ENCODE results near the gene TEX38.

DNA sequence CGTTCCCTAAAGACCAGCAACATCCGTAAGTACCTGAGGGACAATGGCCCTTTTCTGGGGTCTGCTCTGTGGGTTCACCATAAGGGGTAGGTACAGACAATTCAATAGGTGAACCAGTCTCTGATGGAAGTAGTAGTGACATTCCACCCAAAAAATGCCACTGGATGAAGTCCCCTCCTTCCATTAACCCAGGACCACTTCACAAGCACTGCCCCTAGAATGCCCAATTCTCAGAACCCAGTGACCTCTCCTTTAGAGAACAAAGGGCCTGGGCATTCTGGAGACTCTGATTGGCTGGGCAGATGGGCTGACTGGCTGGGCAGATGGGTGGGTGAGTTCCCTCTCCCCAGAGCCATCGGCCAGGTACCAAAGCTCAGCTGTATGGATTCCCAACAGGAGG, at the start of gene TEX38:
- TF ChIP-seq, protein P1, sequence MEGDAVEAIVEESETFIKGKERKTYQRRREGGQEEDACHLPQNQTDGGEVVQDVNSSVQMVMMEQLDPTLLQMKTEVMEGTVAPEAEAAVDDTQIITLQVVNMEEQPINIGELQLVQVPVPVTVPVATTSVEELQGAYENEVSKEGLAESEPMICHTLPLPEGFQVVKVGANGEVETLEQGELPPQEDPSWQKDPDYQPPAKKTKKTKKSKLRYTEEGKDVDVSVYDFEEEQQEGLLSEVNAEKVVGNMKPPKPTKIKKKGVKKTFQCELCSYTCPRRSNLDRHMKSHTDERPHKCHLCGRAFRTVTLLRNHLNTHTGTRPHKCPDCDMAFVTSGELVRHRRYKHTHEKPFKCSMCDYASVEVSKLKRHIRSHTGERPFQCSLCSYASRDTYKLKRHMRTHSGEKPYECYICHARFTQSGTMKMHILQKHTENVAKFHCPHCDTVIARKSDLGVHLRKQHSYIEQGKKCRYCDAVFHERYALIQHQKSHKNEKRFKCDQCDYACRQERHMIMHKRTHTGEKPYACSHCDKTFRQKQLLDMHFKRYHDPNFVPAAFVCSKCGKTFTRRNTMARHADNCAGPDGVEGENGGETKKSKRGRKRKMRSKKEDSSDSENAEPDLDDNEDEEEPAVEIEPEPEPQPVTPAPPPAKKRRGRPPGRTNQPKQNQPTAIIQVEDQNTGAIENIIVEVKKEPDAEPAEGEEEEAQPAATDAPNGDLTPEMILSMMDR (conservative IDR thresholded peaks at IDR 0.05; ENCODE audit: low read depth in 2 of 2) = no peak
- TF ChIP-seq, protein P2, sequence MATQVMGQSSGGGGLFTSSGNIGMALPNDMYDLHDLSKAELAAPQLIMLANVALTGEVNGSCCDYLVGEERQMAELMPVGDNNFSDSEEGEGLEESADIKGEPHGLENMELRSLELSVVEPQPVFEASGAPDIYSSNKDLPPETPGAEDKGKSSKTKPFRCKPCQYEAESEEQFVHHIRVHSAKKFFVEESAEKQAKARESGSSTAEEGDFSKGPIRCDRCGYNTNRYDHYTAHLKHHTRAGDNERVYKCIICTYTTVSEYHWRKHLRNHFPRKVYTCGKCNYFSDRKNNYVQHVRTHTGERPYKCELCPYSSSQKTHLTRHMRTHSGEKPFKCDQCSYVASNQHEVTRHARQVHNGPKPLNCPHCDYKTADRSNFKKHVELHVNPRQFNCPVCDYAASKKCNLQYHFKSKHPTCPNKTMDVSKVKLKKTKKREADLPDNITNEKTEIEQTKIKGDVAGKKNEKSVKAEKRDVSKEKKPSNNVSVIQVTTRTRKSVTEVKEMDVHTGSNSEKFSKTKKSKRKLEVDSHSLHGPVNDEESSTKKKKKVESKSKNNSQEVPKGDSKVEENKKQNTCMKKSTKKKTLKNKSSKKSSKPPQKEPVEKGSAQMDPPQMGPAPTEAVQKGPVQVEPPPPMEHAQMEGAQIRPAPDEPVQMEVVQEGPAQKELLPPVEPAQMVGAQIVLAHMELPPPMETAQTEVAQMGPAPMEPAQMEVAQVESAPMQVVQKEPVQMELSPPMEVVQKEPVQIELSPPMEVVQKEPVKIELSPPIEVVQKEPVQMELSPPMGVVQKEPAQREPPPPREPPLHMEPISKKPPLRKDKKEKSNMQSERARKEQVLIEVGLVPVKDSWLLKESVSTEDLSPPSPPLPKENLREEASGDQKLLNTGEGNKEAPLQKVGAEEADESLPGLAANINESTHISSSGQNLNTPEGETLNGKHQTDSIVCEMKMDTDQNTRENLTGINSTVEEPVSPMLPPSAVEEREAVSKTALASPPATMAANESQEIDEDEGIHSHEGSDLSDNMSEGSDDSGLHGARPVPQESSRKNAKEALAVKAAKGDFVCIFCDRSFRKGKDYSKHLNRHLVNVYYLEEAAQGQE (IDR thresholded peaks at IDR 0.05; ENCODE audit: unreplicated experiment) = no peak
- TF ChIP-seq EZH2 (IDR thresholded peaks at IDR 0.05; ENCODE audit: low read depth, unreplicated experiment) (no peak), POLR2AphosphoS5 (IDR thresholded peaks at IDR 0.05; ENCODE audit: low read depth) (no peak), ZNF331 (CRISPR knock-in tag; IDR thresholded peaks at IDR 0.05; ENCODE audit: low read depth) (no peak), EZH2phosphoT487 (IDR thresholded peaks at IDR 0.05; ENCODE audit: unreplicated experiment) (no peak), STAT1 (IDR thresholded peaks at IDR 0.05; ENCODE audit: unreplicated experiment) (no peak), NANOG (IDR thresholded peaks at IDR 0.05; ENCODE audit: borderline replicate concordance) (no peak), JUNB (IDR thresholded peaks at IDR 0.05; ENCODE audit: unreplicated experiment) (no peak), CREB1 (CRISPR knock-in tag; IDR thresholded peaks at IDR 0.05; ENCODE audit: low read depth) (no peak), ZNF114 (CRISPR knock-in tag; IDR thresholded peaks at IDR 0.05) (no peak)
- TF ChIP-seq, protein P3, sequence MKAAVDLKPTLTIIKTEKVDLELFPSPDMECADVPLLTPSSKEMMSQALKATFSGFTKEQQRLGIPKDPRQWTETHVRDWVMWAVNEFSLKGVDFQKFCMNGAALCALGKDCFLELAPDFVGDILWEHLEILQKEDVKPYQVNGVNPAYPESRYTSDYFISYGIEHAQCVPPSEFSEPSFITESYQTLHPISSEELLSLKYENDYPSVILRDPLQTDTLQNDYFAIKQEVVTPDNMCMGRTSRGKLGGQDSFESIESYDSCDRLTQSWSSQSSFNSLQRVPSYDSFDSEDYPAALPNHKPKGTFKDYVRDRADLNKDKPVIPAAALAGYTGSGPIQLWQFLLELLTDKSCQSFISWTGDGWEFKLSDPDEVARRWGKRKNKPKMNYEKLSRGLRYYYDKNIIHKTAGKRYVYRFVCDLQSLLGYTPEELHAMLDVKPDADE (IDR thresholded peaks at IDR 0.05) = no peak
- TF ChIP-seq, protein P4, sequence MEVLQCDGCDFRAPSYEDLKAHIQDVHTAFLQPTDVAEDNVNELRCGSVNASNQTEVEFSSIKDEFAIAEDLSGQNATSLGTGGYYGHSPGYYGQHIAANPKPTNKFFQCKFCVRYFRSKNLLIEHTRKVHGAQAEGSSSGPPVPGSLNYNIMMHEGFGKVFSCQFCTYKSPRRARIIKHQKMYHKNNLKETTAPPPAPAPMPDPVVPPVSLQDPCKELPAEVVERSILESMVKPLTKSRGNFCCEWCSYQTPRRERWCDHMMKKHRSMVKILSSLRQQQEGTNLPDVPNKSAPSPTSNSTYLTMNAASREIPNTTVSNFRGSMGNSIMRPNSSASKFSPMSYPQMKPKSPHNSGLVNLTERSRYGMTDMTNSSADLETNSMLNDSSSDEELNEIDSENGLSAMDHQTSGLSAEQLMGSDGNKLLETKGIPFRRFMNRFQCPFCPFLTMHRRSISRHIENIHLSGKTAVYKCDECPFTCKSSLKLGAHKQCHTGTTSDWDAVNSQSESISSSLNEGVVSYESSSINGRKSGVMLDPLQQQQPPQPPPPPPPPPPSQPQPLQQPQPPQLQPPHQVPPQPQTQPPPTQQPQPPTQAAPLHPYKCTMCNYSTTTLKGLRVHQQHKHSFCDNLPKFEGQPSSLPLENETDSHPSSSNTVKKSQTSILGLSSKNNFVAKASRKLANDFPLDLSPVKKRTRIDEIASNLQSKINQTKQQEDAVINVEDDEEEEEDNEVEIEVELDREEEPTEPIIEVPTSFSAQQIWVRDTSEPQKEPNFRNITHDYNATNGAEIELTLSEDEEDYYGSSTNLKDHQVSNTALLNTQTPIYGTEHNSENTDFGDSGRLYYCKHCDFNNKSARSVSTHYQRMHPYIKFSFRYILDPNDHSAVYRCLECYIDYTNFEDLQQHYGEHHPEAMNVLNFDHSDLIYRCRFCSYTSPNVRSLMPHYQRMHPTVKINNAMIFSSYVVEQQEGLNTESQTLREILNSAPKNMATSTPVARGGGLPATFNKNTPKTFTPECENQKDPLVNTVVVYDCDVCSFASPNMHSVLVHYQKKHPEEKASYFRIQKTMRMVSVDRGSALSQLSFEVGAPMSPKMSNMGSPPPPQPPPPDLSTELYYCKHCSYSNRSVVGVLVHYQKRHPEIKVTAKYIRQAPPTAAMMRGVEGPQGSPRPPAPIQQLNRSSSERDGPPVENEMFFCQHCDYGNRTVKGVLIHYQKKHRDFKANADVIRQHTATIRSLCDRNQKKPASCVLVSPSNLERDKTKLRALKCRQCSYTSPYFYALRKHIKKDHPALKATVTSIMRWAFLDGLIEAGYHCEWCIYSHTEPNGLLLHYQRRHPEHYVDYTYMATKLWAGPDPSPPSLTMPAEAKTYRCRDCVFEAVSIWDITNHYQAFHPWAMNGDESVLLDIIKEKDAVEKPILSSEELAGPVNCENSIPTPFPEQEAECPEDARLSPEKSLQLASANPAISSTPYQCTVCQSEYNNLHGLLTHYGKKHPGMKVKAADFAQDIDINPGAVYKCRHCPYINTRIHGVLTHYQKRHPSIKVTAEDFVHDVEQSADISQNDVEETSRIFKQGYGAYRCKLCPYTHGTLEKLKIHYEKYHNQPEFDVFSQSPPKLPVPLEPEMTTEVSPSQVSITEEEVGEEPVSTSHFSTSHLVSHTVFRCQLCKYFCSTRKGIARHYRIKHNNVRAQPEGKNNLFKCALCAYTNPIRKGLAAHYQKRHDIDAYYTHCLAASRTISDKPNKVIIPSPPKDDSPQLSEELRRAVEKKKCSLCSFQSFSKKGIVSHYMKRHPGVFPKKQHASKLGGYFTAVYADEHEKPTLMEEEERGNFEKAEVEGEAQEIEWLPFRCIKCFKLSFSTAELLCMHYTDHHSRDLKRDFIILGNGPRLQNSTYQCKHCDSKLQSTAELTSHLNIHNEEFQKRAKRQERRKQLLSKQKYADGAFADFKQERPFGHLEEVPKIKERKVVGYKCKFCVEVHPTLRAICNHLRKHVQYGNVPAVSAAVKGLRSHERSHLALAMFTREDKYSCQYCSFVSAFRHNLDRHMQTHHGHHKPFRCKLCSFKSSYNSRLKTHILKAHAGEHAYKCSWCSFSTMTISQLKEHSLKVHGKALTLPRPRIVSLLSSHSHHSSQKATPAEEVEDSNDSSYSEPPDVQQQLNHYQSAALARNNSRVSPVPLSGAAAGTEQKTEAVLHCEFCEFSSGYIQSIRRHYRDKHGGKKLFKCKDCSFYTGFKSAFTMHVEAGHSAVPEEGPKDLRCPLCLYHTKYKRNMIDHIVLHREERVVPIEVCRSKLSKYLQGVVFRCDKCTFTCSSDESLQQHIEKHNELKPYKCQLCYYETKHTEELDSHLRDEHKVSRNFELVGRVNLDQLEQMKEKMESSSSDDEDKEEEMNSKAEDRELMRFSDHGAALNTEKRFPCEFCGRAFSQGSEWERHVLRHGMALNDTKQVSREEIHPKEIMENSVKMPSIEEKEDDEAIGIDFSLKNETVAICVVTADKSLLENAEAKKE (CRISPR knock-in tag; IDR thresholded peaks at IDR 0.05) = no peak
